Activated CD8-positive, alpha-beta memory T cell treated with anti-CD3 and anti-CD28 coated beads for 1 hour (primary cell): Measurements from ENCODE around the gene TREM1.

Experiments
- DNase-seq, 2 donors: peaks; one replicate each; pipeline ENCODE4 v3.0.0-alpha.2; 2020; ENCODE audit warnings: low read depth in 1 of 2; ENCODE audit errors: extremely low read depth in 1 of 2

Gene TREM1

GRCh38 chr6:41226752-41227151 is 59.7 kb downstream of the TREM1 start:
- DNase-seq, result no peak

GRCh38 chr6:41224800-41225199 is 61.7 kb downstream of the TREM1 start:
- no peak for DNase-seq
